HG02870 (cell line): ENCODE results near the gene NECAB3.

Source experiments
- ATAC-seq: cut with Tn5 transposase; IDR thresholded peaks from one replicate; pipeline ENCODE4 v1.9.1; 2021; ENCODE audit warnings: mild to moderate bottlenecking, moderate library complexity; ENCODE audit not compliant: unreplicated experiment

NECAB3 gene

DNA sequence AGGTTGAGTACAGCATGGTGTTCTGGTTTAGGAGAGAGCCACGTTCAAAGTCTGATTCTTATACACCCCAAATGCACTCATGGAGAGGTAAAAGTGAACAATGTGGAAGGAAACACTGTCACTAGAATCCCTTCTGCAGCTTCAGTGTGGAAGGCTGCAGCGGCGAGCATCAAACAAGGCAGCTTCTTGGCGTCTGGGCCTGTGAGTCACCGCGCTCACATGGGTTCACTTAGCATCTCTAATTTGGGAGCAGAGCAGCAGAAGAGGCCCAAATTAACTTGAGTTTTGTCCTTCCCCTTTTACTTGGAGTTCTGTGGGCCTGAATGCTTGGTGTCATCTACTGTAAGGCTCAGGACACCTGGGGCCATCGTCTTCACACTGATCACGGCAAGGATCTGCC is 22.9 kb upstream of the NECAB3 start:
- no peak for ATAC-seq

DNA sequence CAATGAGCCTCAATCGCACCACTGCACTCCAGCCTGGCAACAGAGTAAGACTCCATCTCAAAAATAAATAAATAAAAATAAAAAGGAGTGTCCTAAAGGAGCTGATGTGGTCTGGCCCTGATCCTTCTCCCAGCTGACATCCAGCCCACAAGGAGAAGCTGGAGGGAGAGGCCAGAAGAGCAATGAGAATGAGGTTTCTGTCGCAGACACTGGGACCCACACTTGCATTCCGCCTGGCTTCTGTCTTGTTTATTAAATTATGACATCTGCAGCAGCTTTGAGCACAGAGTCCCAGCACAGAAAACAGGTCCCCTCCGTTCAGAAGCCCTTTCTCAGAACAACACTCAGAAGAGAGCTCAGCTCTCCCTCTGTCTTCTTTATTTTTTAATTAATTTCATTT is 22.2 kb upstream of the NECAB3 start:
- no peak for ATAC-seq

DNA sequence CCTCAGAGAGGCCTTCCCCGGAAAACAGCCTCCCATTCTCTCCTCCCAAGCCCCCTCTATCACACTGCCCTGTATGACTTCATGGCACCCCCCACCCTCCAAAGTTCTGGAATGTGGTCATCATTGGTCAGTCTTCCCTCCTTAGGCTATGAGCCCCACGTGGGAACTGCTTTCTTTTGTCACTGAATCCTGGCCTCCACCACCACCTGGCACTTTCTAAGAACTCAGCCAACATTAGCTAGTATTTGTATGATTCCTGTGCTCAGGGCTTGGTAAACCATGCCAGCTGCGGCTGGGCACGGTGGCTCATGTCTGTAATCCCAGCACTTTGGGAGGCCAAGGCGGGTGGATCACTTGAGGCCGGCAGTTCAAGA is 20.4 kb upstream of the NECAB3 start:
- ATAC-seq, result no peak

DNA sequence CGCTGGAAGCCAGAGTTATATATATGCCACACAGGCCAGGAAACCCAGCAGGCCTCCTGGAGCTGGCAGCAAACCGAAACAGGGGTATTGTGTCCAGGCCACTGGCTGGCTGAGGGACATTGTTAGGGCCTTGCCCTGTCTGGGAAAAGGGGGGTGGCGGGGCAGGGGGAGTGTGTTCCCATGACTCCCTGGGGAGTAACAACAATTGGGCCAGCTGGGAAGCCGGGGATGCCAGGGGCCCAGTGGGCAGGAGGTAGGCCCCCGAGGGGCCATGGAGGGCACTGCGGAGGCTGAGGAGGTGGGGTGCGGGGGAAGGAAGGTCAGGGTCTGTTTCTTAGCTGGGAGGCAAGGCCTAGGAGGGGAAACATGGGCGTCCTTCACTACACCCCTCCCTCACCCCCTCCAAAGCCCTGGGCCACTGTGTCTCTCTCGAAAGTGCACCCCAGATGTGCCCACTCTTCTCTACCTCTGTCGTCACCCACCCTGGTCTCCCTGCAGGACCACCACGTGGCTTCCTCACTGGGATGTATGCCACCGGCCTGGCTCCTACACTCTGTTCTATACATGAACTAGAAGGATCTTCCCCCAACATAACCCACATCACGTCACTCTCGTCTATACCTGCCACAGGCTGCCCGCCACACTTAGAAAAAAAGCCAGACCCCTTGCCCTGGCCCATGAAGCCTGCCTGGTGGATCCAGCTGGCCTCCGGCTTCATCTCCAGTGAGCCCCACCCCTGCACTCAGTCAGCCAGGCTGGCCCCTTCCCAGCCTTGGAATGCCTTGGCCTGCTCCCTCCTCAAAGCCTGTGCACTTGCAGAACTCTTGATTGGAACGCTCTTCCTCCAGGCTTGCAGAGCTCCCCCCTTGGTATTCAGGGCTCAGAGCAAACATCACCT is 19.8 kb upstream of the NECAB3 start:
- no peak for ATAC-seq

DNA sequence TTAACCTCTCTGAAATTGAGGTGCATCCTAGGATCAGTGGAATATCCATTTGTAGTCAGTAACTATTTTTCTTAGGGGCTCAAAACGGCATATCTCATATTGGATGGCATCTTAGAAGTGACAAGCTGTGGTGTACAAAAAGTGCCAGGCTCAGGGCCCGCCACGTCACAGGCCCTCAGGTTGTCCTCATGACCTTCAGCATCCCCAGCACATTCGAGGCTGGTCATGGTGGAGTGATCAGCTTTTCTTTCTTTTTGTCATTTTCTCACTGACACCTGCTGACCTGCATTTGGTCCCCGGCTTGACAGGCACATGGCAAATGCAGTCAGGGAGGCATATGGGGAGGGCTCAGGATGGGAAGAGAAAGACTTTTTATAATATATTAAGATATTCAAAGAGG is 19.1 kb upstream of the NECAB3 start:
- ATAC-seq, result no peak

DNA sequence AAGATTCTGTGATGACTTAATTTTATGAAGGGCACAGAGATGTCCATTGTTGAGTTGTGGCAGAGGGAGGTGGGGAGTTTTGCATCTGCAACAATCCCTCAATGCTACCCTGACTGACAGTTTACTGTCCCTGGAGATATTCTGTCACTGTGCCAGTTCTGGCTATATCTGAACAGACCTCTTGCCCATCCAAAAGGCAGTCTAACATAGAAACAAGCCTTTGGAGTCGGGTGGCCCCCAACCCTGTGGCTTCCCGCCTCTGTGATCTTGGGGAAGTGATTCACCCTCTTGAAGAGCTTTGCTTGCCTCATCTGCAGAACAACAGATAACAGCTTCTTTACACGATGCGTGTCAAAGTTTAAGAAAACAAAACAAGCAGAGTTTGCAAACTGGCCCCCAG is 15.7 kb upstream of the NECAB3 start:
- no peak for ATAC-seq

DNA sequence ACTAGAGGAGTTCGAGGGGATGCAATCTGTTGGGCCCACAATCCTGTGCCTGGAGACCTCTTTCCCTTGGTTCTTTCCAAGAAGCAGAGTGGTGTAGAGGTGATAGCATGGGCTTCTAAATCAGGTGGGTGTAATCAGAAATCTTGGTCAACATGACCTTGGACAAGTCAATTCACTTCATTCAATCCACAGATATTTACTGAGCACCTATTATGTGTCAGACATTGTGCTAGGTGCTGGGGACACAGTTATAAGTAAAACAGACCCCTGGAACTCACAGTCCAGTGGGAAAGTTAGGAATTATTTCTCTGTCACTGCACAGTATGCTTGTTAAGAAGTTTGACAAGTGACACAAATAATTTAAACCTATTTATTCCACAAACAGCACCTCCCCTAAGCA is 15.3 kb upstream of the NECAB3 start:
- no peak for ATAC-seq

DNA sequence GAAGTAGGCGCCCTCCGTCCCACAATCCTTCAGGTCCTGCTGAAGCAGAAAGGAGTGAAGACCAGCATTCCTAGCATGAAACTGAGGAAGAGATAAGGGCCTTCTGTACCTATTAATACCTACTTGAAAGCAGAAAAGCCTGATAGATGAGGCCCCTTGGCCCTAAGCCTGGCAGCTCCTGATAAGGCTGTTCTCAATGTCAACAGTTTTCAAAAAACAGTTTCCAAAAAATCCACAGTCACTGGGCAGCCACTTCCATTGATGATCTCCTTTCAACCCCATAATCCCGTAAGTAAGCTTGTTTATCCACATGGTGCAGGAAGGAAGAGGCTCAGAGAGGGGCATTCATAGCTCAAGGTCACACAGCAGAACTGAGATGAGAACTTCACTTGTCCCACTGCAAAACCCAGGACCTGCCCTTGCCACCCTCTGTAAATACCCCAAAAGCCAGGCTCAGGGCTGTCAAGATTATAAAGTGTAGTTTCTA is 14.8 kb upstream of the NECAB3 start:
- ATAC-seq, result no peak

DNA sequence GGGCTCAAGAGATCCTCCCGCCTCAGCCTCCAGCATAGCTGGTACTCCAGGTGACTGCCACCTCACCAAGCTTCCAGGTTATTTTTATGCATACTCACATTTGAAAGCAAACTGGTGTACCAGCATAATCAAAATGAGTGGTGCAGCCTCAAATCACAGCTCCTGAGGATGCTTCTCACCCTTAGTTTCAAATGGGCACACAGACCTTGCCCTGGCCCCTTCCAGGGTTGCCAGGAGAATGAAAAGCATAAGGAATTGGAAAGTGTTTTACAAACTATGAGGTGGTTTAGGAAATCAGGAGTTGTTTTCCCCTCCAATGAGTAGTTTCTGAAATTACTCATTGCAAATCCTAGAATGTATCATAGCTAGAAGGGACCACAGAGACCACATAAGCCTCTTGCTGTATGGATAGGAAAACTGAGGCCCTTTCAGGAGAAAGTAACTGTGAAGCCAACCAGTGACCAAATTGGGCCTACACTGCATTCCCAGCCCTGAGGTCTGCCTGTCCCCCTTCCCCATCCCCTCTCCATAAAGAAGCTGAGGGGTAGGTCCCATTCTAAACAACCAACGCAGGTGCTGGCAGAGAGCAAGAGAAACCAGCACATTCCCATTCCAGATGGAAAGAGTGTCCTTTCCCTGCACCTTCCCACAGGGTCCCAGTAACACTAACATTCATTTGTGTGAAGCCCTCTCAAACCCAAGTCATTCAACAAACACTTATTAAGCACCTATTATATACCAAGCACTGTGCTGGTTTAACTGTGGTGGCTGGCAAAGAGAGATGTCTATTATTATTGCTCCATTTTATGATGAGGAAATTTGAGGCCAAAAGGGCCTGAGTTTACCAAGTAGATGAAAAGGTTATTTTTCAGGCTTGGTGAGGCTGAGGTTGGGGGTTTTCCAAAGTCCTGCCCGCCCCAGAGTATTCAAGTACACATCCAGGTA is 14.0 kb upstream of the NECAB3 start:
- ATAC-seq, result no peak

DNA sequence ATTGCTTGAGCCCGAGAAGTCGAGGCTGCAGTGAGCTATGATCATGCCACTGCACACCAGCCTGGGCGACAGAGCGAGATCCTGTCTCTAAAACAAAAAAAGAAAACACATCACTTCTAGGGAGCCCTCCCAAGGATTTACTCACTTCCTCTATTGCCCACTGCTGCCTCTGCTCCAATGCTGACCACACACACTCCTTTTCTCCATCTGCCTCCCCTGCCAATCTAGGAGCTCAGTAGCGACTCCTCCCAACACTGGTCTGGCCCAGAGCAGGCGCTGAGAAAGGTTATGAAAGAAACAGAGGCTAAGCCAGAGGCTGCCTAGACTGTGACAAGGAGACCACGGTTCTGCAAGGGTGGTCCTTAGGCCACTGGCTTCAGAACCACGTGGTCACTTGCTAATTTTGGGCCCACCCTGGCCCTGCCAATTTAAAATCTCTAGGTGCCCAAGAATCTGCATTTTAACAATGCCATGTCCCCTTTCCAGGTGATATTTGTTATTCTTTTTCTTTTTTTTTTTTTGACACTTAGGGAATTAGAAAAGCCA is 13.2 kb upstream of the NECAB3 start:
- ATAC-seq, result no peak

DNA sequence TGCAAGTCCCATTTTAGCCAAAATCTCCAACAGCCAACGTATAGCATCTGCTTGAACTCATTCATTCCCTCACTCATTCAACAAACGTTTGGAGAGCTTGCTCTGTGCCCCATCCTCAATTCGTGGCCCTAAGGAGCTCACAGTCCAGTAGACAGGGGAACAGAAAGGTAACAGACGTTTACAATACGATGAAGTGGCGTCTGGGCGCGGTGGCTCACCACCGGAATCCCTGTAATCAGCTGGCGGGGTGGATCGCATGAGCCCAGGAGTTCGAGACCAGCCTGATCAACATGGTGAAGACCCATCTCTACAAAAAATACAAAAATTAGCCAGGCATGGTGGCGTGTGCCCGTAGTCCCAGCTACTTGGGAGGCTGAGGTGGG is 12.7 kb upstream of the NECAB3 start:
- no peak for ATAC-seq

DNA sequence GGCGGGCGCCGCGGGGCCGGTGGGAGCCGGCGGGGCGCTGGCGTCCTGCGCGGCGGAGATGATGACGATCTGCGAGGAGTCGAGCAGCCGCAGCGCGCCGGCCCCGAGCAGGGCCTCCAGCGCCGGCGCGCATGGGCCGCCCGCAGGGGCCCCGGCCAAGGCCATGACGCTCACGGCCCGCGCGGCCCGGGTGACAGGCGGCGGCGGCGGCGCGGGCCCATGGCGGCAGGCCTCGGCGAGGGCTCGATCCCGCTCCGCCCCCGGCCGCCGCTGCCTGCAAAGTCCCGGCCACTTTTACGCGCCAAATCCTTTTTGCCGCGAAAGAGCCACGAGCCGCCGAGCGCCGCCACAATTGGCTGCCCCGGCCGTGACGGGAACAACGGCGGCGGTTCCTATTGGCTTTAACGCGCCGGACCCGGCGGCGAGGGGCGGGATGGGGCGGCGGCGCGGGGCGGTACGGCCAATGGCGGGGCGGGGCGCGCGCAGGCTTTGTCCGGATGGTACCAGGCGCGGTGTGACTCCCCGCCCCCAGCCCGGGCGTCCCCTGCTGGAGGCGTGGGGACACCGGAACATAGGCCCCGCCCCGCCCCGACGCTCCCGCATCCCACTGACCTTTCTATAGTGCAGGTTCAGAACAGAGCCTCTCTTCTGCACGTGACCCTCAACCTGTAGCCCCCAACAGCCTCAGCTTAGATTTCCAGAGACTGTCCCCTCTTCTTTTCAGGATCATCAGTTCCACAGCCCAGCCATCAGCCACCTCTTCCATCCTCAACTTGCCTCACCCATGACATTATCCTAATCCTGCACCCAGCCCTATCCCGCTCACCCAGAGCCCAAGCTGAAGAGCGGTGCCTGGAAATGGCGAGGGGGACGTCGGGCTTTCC is 12.1 kb upstream of the NECAB3 start, which contains the start of gene E2F1:
TSS of gene E2F1 (minus strand) at position 286 of the 884 bp plus-strand sequence. CDS start at position 165, 121 bp downstream.
- ATAC-seq, result peak; percentile 72

DNA sequence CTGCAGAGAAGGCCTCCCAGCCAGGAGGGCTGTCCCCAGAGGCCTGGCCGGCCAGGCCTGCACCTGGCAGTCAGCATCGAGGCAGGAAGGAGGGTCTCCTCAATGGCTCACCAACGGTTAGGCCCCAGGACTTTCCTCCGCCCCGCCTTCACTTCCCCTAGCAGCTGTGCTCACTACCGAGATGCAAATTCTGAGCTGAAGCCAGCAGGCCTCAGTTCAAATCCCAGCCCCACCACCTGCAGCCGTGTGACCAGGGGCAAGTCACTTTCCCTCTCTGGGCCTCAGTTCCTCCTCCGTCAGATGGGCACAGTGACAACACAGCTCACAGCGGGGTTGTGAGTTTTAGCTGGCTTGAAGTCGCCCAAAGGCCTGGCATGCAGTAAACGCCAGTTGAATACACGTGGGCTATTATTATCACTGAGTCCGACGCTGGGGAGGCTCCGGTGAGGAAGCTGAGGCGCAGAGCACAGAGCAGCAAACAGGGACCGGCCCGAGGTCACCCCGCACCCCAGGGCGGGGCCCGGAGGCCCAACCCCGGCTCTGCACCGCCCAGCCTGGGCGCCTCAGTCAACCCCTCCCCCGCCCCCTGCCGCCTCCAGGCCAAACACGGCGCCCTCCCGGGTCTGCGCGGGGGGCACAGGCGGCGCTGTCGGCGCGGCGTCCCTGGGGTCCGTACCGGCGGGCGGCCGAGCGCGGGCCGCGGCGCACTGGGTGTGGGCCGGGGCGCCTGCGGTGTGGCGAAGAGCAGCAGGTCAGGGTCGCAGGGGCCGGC is 11.3 kb upstream of the NECAB3 start:
- peak; percentile 39 for ATAC-seq

DNA sequence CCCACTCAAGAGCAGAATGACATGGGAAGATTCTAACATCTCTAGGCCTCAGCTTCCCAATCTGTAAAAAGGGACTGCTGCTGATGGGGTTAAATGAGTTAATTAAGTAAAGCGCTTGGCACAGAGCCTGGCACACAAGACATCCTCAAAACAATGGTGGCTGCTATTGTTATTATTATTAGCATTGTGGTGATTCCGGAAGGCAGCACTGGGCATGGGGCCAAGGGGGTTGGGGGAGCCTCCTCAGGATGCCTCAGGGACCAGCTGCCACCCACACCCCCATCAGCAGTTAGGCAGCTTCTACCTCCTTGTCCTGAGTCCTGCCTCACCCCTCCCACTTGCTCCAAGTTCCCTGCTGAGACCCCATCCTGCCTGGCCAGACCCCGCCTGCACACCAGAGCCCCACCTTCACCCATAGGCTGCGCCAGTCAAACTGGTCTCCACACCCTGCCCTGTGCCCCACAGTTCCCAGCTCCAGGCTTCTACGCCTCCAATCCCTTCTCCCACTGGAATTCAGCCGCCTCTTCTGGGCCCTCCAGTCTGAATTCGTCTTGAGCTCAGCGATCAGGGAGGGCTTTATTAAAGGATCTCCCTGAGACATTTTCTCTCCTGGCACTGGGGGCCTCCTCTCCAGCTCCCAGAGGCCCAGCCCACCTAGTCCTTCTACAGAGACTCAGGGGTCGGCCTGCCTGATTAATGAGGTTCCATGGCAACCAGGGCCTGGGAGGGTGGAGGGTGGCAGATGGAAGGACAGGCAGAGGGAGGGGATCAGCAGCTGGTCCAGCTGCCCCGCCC is 10.5 kb upstream of the NECAB3 start:
- no peak for ATAC-seq

DNA sequence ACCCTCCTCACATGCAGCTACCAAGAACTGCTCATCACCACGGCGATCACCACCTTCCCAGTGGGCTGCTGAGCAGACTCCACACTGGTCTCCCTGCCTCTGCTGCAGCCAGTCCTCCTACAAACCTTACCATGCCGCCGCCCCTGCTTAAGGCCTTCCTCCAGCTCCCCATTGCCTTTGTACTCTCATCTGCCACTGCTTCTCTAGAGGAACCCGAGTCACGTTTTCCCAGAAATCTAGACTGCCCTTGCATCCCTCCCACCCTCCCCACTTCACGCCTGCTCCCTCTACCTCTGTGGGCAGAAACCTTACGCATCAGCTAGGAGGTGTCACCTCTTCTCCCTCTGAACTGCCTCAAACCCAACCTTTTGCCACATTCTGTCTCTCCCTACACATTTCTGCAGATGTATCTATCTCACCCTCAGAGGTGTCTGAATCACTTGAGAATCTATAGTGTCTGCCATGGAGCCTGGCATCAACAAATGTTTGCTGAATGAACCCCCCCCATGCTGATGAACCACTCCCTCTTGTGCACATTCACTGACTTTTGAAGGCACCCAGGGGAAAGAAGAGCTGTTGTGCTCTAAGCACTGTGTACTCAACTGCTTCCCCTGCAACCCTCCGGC is 7.6 kb upstream of the NECAB3 start:
- no peak for ATAC-seq

DNA sequence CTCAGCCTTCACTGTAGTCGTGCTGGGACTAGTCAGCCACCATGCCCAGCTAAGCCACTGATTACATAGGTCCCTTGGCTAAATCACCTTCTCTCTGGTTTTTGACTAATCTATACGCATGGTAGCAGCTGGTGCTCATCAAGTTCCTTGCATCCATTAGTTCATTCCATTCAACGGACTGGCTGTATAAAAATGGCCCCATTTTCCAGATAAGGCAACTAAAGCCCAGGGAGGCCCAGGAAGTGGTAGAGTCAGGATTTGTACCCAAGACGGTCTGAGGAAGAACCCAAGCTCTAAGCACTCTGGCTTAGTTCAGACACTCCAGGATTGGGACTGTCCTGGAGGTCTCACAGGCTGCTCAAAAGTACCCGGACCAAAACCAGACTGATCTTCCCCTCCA is 7.1 kb upstream of the NECAB3 start:
- no peak for ATAC-seq

DNA sequence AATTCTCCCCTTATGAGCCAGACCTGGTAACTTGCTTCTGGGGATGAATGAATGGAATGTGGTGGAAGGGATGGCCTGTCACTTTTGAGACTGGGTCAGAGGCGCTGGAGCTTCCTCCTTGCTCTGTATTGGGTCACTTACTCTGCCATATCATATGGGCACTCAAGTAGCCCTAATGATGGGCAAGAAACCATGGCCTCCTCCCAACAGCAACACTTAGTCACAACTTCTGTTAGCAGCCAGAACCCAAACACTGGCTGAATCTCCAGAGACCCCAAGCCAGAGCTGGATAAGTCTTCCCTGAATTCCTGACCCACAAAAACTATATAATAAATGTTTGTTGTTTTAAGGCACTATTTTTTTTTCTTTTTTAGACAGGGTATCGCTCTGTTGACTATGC is 6.5 kb upstream of the NECAB3 start:
- no peak for ATAC-seq

DNA sequence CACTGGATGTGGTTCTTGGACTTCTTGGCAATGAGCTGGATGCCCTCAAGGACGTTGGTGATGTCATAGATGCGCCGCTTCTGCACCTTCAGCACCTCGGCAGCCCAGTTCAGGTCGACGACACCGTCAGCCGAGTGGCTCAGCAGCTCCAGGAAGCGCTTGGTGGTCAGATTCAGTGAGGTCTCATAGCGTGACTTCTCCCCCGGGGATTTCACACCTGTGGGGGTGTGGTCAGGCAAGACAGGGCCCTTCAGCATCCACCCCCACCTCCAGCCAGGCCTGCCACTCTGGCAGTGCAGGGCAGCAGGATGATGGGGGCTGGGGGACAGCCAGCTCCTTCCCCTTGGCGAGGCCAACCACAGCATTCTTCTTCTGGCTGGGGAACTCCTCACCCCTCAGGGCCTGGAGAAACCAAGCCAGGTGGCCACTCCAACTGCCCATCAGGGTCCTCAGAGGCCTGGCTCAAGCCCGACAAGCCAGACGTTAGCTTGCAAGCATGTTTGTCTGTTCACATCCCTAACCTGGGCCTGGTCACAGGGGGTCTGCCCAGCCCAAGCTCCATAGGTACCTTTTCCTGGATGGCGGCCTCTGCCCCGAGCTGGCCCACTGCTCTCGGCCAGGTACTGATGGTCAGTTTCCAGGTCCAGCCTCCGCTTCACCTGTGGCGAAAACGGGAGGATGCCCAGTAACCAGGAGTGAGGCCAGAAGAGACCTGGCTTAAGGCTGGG is 5.7 kb upstream of the NECAB3 start:
- peak; percentile 64 for ATAC-seq
